Measurements from ENCODE around the gene EDNRA. TPM values are rescaled to one million over a fixed set of nuclear protein-coding genes. Genes with fewer than 3 reads are reported as not detected.
"Not testable (repeated sequence)": the region's sequence is repeated elsewhere in the genome, so short reads cannot be mapped to it uniquely, and the experiment has no call there.

Gene EDNRA
- 8.3 and 37.6 TPM in 2 replicates for total RNA-seq (ENCODE audit: low replicate concordance)
- long read RNA-seq, full-length matches to known transcripts = 2 of 10 reads
- long read RNA-seq, partial matches to known transcripts = 5 of 10 reads
- long read RNA-seq, other reads (novel, unspliced or antisense) = 3 of 10 reads

DNA sequence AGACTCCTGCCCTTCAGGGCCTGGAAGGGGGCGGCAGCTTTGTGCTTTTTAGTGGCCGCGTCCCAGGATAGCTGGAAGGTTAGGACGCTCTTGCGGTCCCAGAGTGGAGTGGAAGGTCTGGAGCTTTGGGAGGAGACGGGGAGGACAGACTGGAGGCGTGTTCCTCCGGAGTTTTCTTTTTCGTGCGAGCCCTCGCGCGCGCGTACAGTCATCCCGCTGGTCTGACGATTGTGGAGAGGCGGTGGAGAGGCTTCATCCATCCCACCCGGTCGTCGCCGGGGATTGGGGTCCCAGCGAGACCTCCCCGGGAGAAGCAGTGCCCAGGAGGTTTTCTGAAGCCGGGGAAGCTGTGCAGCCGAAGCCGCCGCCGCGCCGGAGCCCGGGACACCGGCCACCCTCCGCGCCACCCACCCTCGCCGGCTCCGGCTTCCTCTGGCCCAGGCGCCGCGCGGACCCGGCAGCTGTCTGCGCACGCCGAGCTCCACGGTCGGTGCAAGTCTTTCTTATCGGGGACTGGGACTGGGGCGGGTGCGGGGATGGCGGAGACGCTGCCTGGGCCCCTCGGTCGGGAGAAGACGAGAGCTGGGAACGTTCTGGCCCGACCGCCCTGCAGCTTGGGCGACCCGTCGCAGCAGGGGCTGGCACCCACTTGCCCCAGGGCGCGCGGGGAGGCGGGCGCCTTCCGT lies at the start of gene EDNRA:
EDNRA (plus strand) TSS at position 207 of the 686 bp plus-strand sequence. CDS start 4,585 bp downstream, outside the sequence.
- DNase-seq (ENCODE audit: extremely low spot score, unreplicated experiment) = no peak
- Mint-ChIP-seq H3K4me1 (ENCODE audit: unreplicated experiment) (peaks cover 4% of the 10 kb centered on the region), H3K36me3 (peaks cover 5% of the 10 kb centered on the region), H3K27me3 (peaks cover 32% of the 10 kb centered on the region), H3K9me3 (no peaks in the 10 kb centered on the region), H3K27ac (peak within 1 kb of the TSS; percentile 79), H3K4me3 (peak within 1 kb of the TSS; percentile 94)
- no peak for TF ChIP-seq CTCF (conservative IDR thresholded peaks at IDR 0.05)

GRCh38 chr4:147434370-147434769 lies 46.5 kb upstream of the EDNRA start:
- not testable (repeated sequence) for H3K4me3 Mint-ChIP-seq; DNase-seq (ENCODE audit: extremely low spot score, unreplicated experiment); H3K27ac Mint-ChIP-seq; H3K27me3 Mint-ChIP-seq; H3K4me1 Mint-ChIP-seq (ENCODE audit: unreplicated experiment); H3K9me3 Mint-ChIP-seq; H3K36me3 Mint-ChIP-seq

GRCh38 chr4:147440442-147440841 lies 40.5 kb upstream of the EDNRA start:
- H3K36me3 Mint-ChIP-seq = no peaks in the 10 kb centered on the region
- no peak overlapping the region for H3K4me3 Mint-ChIP-seq
- no peak for TF ChIP-seq CTCF (conservative IDR thresholded peaks at IDR 0.05)
- H3K27me3 Mint-ChIP-seq = no peaks in the 10 kb centered on the region
- H3K9me3 Mint-ChIP-seq = peaks cover 5% of the 10 kb centered on the region
- H3K27ac Mint-ChIP-seq = no peak overlapping the region
- no peaks in the 10 kb centered on the region for H3K4me1 Mint-ChIP-seq (ENCODE audit: unreplicated experiment)
- DNase-seq (ENCODE audit: extremely low spot score, unreplicated experiment) = no peak

GRCh38 chr4:147447786-147448185 lies 33.1 kb upstream of the EDNRA start:
- Mint-ChIP-seq H3K4me3 (no peak overlapping the region), H3K9me3 (peaks cover 5% of the 10 kb centered on the region), H3K36me3 (no peaks in the 10 kb centered on the region), H3K4me1 (ENCODE audit: unreplicated experiment) (no peaks in the 10 kb centered on the region), H3K27ac (no peak overlapping the region), H3K27me3 (no peaks in the 10 kb centered on the region)
- TF ChIP-seq CTCF (conservative IDR thresholded peaks at IDR 0.05) = no peak
- DNase-seq (ENCODE audit: extremely low spot score, unreplicated experiment) = no peak

DNA sequence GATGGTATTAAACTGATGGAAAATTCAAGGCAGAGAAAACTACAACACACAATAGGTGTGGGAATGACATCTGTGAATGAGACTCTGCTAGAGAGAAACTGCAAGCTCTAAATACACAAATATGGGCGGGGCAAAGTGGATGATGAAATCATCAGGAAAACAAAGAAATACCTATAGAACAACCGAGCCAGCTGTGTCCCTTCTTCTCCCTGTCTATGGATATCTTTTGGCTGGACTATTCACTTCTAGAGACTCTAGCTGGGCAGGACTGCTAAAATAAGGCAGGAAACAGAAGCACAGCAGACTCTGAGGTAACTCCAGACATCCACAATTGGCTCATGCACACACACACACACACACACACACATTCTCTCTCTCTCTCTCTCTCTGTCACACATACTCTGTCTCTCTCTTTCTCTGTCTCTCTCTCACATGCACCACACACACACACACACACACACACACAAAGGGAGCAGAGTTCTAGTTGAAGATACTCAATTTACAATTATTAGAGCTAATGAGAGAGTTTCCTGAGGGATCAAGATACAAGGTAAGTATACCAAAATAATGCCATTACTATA lies 27.2 kb upstream of the EDNRA start:
- Mint-ChIP-seq H3K4me3 (no peak overlapping the region), H3K36me3 (no peaks in the 10 kb centered on the region), H3K27me3 (no peaks in the 10 kb centered on the region), H3K9me3 (no peaks in the 10 kb centered on the region), H3K4me1 (ENCODE audit: unreplicated experiment) (no peaks in the 10 kb centered on the region), H3K27ac (peak overlapping the region; percentile 11)
- no peak for TF ChIP-seq CTCF (conservative IDR thresholded peaks at IDR 0.05)
- DNase-seq (ENCODE audit: extremely low spot score, unreplicated experiment) = no peak

- no peak for DNase-seq (ENCODE audit: extremely low spot score, unreplicated experiment)
- Mint-ChIP-seq H3K27me3 (no peaks in the 10 kb centered on the region), H3K4me1 (ENCODE audit: unreplicated experiment) (no peaks in the 10 kb centered on the region), H3K27ac (no peak overlapping the region), H3K4me3 (no peak overlapping the region), H3K9me3 (no peaks in the 10 kb centered on the region), H3K36me3 (no peaks in the 10 kb centered on the region)
- no peak for TF ChIP-seq CTCF (conservative IDR thresholded peaks at IDR 0.05)
Measured at GRCh38 chr4:147456706-147457105, 24.2 kb upstream of the EDNRA start.
